H1 (cell line): ENCODE data around the gene ZNF683.

Source experiments
- ATF2 ChIP-seq: IDR thresholded peaks from 2 replicates; pipeline ENCODE4 v1.6.1; 2012; ENCODE audit warnings: low read length, inconsistent platforms
- CTCF ChIP-seq, 3 experiments: IDR thresholded peaks; 1 replicate in 2 of 3; 2 replicates in 1 of 3; pipeline versions ENCODE4 v1.5.1 to v1.6.1; 2011; ENCODE audit warnings: low read length in 3 of 3, mild to moderate bottlenecking in 3 of 3, inconsistent platforms in 2 of 3, low read depth in 1 of 3, moderate library complexity in 1 of 3; ENCODE audit not compliant: insufficient read depth in 1 of 3; ENCODE audit errors: control extremely low read depth in 1 of 3
- NRF1 ChIP-seq: IDR thresholded peaks from 2 replicates; pipeline ENCODE4 v1.6.1; 2011; ENCODE audit warnings: mild to moderate bottlenecking, low read depth, low read length, improper control_type of control experiment
- POLR2AphosphoS5 ChIP-seq: IDR thresholded peaks from 2 replicates; pipeline ENCODE4 v1.6.1; 2011; ENCODE audit warnings: low read depth, low read length
- ZNF274 ChIP-seq: IDR thresholded peaks from 2 replicates; pipeline ENCODE4 v1.7.0; 2012; ENCODE audit warnings: low read length, borderline replicate concordance; ENCODE audit errors: extremely low read depth

GRCh38 chr1:26418865-26419349, 46.4 kb upstream of the ZNF683 start:
- peak; percentile 69 for TF ChIP-seq POLR2AphosphoS5
- no peak for TF ChIP-seq ATF2
- no peak for TF ChIP-seq CTCF (IDR thresholded peaks at IDR 0.05; ENCODE audit: control extremely low read depth in 1 of 3, insufficient read depth in 1 of 3, low read depth in 1 of 3, low read length in 3 of 3)
- no peak for TF ChIP-seq ZNF274
- no peak for TF ChIP-seq NRF1
